ENCODE measurements around the gene NAGA.

The NAGA gene

DNA sequence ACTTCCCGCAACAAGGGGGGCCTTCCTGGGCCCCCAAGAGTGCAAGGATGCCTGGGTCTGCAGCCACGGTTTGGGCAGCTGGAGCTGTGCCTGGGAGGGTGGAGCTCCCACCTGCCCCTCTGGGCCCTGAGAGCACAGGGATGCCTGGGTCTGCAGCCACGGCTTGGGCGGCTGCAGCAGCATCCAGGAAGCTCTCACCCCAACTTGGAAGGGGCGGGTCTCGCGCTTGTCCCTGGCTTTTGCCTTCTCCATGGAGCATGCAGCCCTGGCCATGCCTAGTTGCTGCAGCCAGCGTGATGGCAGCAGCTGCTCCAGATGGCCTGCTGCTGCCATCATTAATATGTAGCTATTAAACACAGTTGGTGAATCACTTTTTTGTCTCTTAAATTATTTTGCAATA is 35.4 kb downstream of the NAGA start:
- no peak for DNase-seq

DNA sequence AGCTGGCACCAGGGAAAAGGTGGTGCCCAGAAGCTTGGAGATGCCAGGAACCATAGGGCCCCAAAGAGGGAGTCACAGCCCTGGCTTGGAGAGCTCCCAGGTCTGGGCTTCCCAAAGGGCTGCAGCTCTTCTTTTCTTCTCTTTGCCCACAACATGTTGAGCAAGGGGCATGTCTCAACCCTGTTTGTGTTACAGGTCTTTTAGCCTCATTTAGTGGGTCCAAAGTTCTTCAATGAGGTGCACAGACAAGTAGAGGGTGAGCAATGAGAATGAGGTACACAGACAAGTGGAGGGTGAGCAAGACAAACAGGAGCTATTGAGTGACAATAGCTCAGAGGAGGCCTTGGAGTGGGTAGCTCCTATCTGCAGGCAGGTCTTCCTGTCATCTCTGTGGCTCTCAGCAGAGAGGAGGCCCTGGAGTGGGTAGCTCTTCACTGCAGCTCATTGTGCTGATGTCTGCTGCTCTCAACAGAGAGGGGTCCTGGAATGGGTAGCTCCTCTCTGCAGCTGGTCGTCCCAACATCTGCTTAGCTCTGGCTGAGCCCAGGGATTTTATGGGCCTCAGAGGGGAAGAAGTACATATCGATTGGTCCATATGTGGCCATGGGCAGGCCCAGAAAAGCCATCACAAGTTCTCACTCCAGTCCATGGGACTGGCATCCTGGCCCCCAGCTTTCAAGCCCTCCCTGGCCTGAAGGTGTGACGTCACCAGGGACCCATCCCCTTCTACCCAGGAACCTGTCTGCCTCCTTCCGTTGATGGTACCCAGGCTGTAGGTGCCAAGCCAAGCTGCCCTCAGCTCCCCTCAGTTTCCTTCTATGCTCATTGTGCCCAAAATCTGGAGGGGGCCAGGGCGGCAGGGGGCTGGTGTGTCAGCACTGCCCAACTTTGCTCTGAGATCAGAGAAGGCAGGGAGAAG is 37.1 kb downstream of the NAGA start:
- no peak for DNase-seq

DNA sequence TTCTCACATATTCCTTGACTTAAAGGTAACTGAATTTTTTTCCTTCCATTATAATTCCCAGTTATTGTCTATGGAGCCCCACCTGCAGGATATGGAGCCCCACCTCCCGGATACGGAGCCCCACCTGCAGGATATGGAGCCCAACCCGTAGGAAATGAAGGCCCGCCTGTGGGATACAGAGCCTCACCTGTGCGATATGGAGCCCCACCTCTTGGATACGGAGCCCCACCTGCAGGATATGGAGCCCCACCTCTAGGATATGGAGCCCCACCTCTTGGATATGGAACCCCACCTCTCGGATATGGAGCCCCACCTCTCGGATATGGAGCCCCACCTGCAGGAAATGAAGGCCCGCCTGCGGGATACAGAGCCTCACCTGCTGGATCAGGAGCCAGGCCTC is 43.9 kb downstream of the NAGA start:
- no peak for DNase-seq

DNA sequence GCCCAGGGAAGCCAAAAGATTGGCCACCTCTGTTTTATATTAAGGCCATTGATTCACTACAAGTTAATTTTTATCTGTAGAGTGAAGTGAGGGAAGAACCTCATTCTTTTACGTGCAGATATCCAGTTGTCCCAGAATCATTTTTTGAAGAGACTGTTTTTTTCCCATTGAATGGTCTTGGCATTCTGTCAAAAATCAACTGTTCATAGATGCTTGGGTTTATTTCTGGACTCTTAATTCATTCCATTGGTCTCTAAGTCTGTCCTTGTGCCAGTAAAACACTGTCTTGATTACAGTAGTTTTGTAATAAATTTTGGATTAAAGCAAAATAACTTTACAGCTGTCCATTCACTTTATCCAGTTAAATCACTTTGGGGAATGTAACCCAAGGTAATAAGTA is 45.2 kb downstream of the NAGA start:
- no peak for DNase-seq

DNA sequence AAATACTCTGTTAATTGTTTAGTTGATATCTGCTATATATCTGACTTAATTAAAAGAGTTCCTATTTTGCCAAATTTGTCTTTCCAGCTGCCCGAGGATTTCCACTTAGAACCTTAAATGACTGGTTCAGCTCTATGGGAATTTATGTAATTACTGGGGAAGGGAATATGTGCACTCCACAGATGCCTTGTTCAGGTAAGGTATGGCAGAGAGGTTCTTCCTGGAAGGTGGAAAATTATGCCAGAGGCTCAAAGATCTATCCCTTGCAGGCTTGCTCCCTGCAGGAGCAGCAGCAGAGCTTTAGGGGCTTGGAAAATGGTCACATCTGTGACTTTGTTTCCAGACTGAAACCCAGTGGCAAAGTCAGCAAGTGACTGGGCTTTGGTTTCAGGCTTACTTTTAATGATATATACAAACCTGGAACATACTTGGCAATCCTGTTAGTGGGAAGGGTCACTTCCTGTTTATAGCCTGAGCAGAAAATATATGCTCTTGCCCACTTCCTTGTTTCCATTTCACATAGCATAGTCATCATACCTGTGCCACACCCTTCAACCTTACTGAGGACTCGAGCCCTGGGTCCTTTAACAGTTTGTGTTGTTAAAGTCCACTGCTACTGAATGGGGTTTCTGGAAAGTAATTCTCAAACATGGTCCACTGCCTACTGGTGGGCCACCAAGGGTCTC is 48.3 kb downstream of the NAGA start:
- DNase-seq: no peak

DNA sequence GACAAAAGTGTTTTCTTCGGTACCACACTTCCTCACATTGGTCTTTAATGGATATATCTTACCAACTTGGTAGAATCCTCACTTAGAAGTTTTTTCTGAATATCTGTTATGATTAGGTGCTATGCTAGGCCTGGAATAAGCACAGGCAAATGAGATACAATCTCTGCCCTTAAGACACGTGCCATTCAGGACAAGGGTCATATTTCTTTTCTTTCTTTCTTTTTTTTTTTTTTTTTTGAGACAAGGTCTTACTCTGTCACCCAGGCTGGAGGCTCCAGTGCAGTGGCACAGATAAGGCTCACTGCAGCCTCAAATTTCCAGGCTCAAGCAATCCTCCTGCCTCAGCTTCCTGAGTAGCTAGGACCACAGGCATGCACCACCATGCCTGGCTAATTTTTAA is 49.0 kb downstream of the NAGA start:
- no peak for DNase-seq

DNA sequence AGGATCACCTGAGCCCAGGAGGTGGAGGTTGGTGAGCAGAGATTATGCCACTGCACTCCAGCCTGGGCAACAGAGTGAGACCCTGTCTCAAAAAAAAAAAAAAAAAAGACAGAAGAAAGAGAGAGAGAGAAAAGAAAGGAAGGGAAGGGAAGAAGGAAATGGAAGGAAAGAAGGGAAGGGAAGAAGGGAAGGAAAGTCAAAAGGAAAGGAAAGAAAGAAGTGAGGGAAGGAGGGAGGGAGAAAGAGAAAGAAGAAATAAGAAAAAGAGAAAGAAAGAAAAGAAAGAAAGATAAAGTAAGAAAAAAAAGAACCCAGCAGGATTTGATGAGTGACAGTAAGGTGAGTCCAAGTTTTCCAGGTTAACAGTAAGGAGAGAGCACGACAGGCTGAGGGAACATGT is 52.4 kb downstream of the NAGA start:
- DNase-seq: no peak

DNA sequence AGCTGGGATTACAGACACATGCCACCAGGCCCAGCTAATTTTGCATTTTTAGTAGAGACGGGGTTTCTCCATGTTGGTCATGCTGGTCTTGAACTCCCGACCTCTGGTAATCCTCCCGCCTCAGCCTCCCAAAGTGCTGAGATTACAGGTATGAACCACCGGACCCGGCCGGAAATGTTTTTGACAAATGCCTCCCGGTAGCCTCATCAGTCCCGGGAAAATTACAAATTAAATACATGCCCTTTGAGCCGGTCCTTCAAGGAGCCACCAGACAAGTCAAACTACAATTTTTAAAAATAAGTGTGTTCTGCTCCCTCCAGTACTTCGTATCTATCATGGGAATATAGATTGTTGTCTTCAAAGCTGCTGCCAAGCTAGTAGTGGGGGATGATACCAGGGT is 54.5 kb downstream of the NAGA start:
- DNase-seq: no peak

DNA sequence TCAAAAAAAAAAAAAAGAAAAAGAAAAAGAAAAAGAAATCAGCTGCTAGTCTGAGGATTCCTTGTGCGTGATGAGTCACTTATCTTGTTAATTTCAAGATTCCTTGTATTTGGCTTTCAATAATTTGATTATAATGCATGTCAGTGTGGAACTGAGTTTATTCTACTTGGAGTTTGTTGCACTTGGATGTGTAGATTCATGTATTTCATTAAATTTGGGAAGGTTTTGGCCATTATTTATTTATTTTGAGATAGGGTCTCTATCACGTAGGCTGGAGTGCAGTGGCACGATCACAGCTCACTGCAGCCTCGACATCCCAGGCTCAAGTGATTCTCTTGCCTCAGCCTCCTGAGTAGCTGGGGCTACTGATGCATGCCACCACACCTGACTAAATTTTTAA is 57.2 kb downstream of the NAGA start:
- DNase-seq: no peak

DNA sequence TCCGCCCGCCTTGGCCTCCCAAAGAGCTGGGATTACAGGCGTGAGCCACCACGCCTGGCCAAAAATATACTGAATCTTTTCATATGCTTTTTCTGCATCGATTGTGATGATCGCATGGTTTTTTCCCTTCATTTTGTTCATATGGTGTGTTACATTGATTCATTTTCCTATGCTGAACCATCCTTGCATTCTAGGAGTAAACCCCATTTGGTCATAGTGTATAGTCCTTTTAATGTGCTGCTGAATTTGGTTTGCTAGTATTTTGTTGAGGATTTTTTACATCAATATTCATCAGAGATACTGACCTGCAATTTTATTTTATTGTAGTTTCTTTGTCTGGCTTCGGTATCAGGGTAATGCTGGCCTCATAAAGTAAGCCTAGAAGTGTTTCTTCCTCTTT is 59.8 kb downstream of the NAGA start:
- no peak for DNase-seq

Data from effector CD4-positive, alpha-beta T cell (primary cell).